ENCODE measurements around the gene ASCC2.

DNA sequence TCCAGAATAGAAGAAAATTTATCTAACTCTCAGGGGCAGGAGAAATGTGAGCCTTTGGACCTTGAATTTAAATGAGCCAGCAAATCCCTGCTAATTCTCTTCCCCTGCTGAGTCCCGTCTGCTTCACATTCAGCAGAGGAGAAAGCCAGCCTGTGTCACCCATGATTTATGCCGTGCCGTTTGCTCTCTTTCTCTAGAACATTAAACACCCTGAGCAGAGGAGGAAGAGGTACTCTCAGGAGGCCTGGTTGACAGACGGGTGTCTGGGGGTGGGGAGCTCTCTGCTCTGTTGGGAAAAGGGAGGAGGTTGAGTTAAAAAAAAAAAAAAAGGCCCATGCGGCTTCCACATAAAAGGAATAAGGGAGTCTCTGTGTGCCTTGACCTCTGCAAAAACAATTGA, 33.6 kb upstream of the ASCC2 start:
- no peak for TF ChIP-seq POLR2A (IDR thresholded peaks at IDR 0.05)
- TF ChIP-seq, protein P1, sequence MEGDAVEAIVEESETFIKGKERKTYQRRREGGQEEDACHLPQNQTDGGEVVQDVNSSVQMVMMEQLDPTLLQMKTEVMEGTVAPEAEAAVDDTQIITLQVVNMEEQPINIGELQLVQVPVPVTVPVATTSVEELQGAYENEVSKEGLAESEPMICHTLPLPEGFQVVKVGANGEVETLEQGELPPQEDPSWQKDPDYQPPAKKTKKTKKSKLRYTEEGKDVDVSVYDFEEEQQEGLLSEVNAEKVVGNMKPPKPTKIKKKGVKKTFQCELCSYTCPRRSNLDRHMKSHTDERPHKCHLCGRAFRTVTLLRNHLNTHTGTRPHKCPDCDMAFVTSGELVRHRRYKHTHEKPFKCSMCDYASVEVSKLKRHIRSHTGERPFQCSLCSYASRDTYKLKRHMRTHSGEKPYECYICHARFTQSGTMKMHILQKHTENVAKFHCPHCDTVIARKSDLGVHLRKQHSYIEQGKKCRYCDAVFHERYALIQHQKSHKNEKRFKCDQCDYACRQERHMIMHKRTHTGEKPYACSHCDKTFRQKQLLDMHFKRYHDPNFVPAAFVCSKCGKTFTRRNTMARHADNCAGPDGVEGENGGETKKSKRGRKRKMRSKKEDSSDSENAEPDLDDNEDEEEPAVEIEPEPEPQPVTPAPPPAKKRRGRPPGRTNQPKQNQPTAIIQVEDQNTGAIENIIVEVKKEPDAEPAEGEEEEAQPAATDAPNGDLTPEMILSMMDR (IDR thresholded peaks at IDR 0.05): no peak

Data from ovary (tissue), 3 donors.